Peyer's patch (tissue), 4 donors: ENCODE measurements around the gene KRT9. TPM values are rescaled to one million over a fixed set of nuclear protein-coding genes. Genes with fewer than 3 reads are reported as not detected.

ENCODE experiments used
- DNase-seq, 3 donors: peaks; one replicate each; pipeline ENCODE4 v3.0.0-alpha.2; 2017 to 2019
- H3K27ac ChIP-seq, 4 donors: fragments of 200-600 bp; sonication (generic); one replicate each; pipeline ENCODE4 v1.5.1; 2016 to 2019
- H3K27me3 ChIP-seq, 2 donors: fragments of 200-600 bp; sonication (generic); one replicate each; pipeline ENCODE4 v1.5.1; 2019
- H3K36me3 ChIP-seq, 3 donors: fragments of 200-600 bp; sonication (generic); one replicate each; pipeline ENCODE4 v1.5.1; 2016 to 2019
- H3K4me1 ChIP-seq, 4 donors: fragments of 200-600 bp; sonication (generic); one replicate each; pipeline ENCODE4 v1.5.1; 2016 to 2019
- H3K4me3 ChIP-seq, 4 donors: fragments of 200-600 bp; sonication (generic); 1 replicate in 3 of 4; 2 replicates in 1 of 4; pipeline ENCODE4 v1.5.1; 2016 to 2019; ENCODE audit warnings: mild to moderate bottlenecking in 1 of 4
- H3K9me3 ChIP-seq, 4 donors: fragments of 200-600 bp; sonication (generic); one replicate each; pipeline ENCODE4 v1.5.1; 2016 to 2019; ENCODE audit warnings: mild to moderate bottlenecking in 1 of 4
- POLR2A ChIP-seq, 2 donors: fragments of 450-650 bp; IDR thresholded peaks; one replicate each; pipeline ENCODE4 v1.5.1; 2017; ENCODE audit warnings: antibody characterized with exemption in 2 of 2, mild to moderate bottlenecking in 2 of 2, moderate library complexity in 2 of 2
- total RNA-seq, 4 donors: library from RNA; depleted of rRNA; stranded (reverse); fragments of >200 nt; gene quantifications; one replicate each; pipeline ENCODE4 v1.1.0, GENCODE V29; 2016
- TF ChIP-seq, protein P1 (sequence below), 6 experiments: fragments of 450-650 bp in 4 of 6; fragments of 200-600 bp in 2 of 6; sonication (generic) in 1 of 6; IDR thresholded peaks; one replicate each; pipeline ENCODE4 v1.5.1; 2017 to 2019; ENCODE audit warnings: antibody characterized with exemption in 6 of 6, mild to moderate bottlenecking in 3 of 6, moderate library complexity in 1 of 6

Gene KRT9
- total RNA-seq, 4 donors from 2014 or later: not detected

GRCh38 chr17:41542357-41542756 lies 29.5 kb downstream of the KRT9 start:
- TF ChIP-seq POLR2A (IDR thresholded peaks at IDR 0.05): no peak
- TF ChIP-seq, protein P1, sequence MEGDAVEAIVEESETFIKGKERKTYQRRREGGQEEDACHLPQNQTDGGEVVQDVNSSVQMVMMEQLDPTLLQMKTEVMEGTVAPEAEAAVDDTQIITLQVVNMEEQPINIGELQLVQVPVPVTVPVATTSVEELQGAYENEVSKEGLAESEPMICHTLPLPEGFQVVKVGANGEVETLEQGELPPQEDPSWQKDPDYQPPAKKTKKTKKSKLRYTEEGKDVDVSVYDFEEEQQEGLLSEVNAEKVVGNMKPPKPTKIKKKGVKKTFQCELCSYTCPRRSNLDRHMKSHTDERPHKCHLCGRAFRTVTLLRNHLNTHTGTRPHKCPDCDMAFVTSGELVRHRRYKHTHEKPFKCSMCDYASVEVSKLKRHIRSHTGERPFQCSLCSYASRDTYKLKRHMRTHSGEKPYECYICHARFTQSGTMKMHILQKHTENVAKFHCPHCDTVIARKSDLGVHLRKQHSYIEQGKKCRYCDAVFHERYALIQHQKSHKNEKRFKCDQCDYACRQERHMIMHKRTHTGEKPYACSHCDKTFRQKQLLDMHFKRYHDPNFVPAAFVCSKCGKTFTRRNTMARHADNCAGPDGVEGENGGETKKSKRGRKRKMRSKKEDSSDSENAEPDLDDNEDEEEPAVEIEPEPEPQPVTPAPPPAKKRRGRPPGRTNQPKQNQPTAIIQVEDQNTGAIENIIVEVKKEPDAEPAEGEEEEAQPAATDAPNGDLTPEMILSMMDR (IDR thresholded peaks at IDR 0.05): no peak
- H3K27me3 ChIP-seq: no peaks in the 10 kb centered on the region
- H3K4me3 ChIP-seq: peak overlapping the region in 2 of 4 donors; percentile 3 to 12
- DNase-seq: no peak
- no peaks in the 10 kb centered on the region for H3K36me3 ChIP-seq
- peaks cover 0 to 3% (median 0%) of the 10 kb centered on the region in 4 donors for H3K9me3 ChIP-seq
- peaks cover 0 to 18% (median 3%) of the 10 kb centered on the region in 4 donors for H3K4me1 ChIP-seq
- peak overlapping the region in 3 of 4 donors; percentile 32 to 86 (median 77) for H3K27ac ChIP-seq

DNA sequence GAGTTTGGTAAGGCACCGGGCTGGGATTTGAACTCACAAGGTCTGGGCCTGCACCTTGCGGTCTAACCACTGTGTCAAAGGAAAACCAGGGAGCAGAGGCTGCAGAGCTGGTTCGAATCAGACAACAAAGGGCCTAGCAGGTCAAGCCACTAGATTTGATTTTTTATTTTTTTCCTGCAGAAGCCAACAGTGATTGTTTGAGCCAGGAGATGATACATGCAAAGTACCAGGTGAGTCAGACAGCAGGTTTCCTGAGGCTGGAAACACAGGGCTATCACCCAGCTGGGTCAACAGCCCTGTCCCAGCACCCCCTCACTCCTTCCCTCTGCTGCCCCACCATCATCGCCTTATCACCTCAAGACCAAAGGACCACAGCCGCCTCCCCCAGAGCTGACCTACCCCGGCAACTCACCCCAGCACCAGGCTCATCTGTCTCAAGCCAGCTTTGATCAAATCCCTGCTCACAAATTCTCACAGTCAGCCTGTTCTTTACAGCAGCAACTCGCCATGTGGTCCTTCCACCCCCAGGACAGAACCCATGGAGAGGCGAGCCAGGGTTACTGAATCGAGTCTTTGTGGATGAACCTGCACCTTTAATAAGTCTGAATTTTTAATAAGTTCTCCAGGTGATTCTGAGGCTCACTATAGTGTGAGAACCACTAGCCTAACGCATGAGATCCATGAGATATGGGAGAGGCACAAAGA lies 30.8 kb downstream of the KRT9 start:
- Histone ChIP-seq H3K27me3 (no peaks in the 10 kb centered on the region), H3K9me3 (no peaks in the 10 kb centered on the region), H3K36me3 (no peaks in the 10 kb centered on the region), H3K27ac (peak overlapping the region in 2 of 4 donors; percentile 77 to 82), H3K4me1 (peaks cover 0 to 17% (median 3%) of the 10 kb centered on the region in 4 donors), H3K4me3 (no peak overlapping the region)
- no peak for DNase-seq
- TF ChIP-seq POLR2A (IDR thresholded peaks at IDR 0.05): peak in 1 of 2 donors; percentile 16
- TF ChIP-seq, protein P1 (IDR thresholded peaks at IDR 0.05): no peak

- no peak for DNase-seq
- Histone ChIP-seq H3K27ac (peak overlapping the region in 2 of 4 donors; percentile 77 to 82), H3K4me1 (peaks cover 0 to 15% (median 3%) of the 10 kb centered on the region in 4 donors), H3K27me3 (no peaks in the 10 kb centered on the region), H3K4me3 (no peak overlapping the region), H3K36me3 (no peaks in the 10 kb centered on the region), H3K9me3 (no peaks in the 10 kb centered on the region)
- TF ChIP-seq, protein P1 (IDR thresholded peaks at IDR 0.05): no peak
- no peak for TF ChIP-seq POLR2A (IDR thresholded peaks at IDR 0.05)
Measured at GRCh38 chr17:41539979-41540701, 31.7 kb downstream of the KRT9 start.

DNA sequence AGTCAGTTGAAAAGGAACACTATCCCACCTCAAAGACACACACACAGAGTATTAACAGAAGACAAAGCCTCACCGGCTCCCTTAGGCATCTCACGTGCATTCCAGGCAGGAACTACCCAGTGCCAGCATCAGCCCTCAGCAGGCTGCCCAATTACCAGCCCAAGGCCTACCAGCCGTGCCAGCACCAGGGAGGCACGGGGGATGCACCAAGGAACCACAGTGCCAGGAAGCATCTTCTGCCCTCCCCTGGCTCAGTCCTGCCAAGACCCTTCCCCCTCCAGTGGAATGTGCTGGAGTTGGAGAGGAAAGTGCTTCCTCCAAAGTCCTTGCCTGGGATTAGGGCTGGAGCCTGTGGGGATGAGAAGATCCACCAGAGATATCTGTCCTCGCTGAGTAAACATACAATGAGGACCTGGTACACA lies 32.8 kb downstream of the KRT9 start:
- H3K4me3 ChIP-seq: no peak overlapping the region
- no peak overlapping the region for H3K27ac ChIP-seq
- DNase-seq: no peak
- TF ChIP-seq POLR2A (IDR thresholded peaks at IDR 0.05): no peak
- TF ChIP-seq, protein P1 (IDR thresholded peaks at IDR 0.05): no peak
- H3K4me1 ChIP-seq: peaks cover 0 to 11% (median 3%) of the 10 kb centered on the region in 4 donors
- no peaks in the 10 kb centered on the region for H3K36me3 ChIP-seq
- no peaks in the 10 kb centered on the region for H3K27me3 ChIP-seq
- no peaks in the 10 kb centered on the region for H3K9me3 ChIP-seq

DNA sequence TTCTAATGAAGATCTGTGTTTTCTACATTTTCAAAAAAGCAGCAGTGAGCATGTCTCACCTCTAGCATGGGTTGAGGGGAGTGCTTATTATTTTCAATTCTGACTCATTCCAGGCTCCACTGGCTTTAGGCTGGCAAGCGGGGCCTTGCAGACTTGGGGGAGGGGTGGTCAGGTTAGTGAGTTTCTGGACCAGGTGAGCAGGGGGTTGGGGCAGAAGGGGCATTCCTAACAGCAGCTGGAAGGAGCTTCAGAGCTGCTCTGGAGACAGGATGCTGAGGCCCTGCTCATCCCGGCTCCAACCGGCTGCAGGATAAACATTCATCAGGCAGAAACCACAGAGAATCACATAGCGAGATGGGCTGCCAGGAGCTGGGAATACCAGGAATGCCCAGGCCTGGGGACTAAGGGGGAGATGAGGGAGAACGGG lies 33.3 kb downstream of the KRT9 start:
- H3K27ac ChIP-seq: no peak overlapping the region
- H3K36me3 ChIP-seq: no peaks in the 10 kb centered on the region
- DNase-seq: no peak
- H3K27me3 ChIP-seq: no peaks in the 10 kb centered on the region
- H3K9me3 ChIP-seq: no peaks in the 10 kb centered on the region
- TF ChIP-seq POLR2A (IDR thresholded peaks at IDR 0.05): no peak
- TF ChIP-seq, protein P1 (IDR thresholded peaks at IDR 0.05): no peak
- no peak overlapping the region for H3K4me3 ChIP-seq
- peaks cover 0 to 10% (median 3%) of the 10 kb centered on the region in 4 donors for H3K4me1 ChIP-seq
